ENCODE measurements around the gene DNAJC3.
"Not testable (repeated sequence)": the region's sequence is repeated elsewhere in the genome, so short reads cannot be mapped to it uniquely, and the experiment has no call there.

The DNAJC3 gene

DNA sequence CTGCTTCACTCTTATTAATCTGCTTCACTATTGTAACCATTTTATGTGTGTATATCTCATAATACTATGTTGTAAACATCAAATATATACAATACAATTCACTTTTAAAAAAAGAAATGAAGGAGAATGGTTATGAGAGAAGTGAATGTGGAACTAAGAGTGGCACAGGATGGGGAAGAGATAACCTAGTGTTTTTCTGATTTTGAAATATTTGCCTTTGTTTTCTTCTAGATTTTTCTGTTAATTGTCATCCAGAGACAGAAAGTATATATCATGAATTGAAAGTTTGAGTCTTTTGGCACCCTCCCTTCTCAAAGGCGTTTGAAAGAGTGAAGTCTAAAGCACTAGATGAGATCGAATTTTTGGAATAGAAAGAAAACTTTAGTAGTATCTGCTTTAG lies 2.8 kb downstream of the DNAJC3 start:
- no peak overlapping the region for H3K27ac ChIP-seq
- H2AFZ ChIP-seq, result no peak overlapping the region
- no peaks in the 10 kb centered on the region for H3K27me3 ChIP-seq (ENCODE audit: control insufficient read depth, insufficient read depth, low read length)
- H3K4me3 ChIP-seq (ENCODE audit: low read depth, low read length), result no peak overlapping the region
- TF ChIP-seq, protein P1, sequence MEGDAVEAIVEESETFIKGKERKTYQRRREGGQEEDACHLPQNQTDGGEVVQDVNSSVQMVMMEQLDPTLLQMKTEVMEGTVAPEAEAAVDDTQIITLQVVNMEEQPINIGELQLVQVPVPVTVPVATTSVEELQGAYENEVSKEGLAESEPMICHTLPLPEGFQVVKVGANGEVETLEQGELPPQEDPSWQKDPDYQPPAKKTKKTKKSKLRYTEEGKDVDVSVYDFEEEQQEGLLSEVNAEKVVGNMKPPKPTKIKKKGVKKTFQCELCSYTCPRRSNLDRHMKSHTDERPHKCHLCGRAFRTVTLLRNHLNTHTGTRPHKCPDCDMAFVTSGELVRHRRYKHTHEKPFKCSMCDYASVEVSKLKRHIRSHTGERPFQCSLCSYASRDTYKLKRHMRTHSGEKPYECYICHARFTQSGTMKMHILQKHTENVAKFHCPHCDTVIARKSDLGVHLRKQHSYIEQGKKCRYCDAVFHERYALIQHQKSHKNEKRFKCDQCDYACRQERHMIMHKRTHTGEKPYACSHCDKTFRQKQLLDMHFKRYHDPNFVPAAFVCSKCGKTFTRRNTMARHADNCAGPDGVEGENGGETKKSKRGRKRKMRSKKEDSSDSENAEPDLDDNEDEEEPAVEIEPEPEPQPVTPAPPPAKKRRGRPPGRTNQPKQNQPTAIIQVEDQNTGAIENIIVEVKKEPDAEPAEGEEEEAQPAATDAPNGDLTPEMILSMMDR (IDR thresholded peaks at IDR 0.05), result no peak
- H3K36me3 ChIP-seq (ENCODE audit: control insufficient read depth, insufficient read depth, low read length), result no peaks in the 10 kb centered on the region
- H3K9me3 ChIP-seq (ENCODE audit: control insufficient read depth, low read length), result no peaks in the 10 kb centered on the region
- H3K4me1 ChIP-seq, result no peaks in the 10 kb centered on the region
- no peak overlapping the region for H3K4me2 ChIP-seq (ENCODE audit: low read length)
- H3K9ac ChIP-seq, result no peak overlapping the region
- peaks cover 30% of the 10 kb centered on the region for H3K79me2 ChIP-seq

DNA sequence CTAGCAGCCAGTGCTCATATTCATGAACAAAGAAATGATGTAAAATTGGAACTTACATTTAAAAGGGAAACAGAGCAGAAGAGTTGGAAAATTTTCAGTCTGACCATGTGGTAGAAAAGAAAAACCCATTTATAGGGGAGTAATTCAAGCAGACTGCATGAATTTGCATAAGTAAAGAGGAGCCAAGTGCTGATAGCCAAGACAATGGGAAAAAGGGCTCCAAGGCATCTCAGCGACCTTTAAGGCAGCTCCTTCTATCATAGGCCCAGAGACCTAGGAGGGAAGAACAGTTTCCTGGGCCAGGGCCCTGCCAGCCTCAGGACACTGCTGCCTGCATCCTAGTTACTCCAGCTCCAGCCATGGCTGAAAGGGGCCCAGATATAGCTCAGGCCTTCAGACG lies 7.5 kb downstream of the DNAJC3 start:
- Histone ChIP-seq H3K4me1 (no peaks in the 10 kb centered on the region), H3K27ac (no peak overlapping the region), H2AFZ (no peak overlapping the region), H3K4me2 (ENCODE audit: low read length) (no peak overlapping the region), H3K27me3 (ENCODE audit: control insufficient read depth, insufficient read depth, low read length) (no peaks in the 10 kb centered on the region), H3K79me2 (peaks cover 43% of the 10 kb centered on the region), H3K4me3 (ENCODE audit: low read depth, low read length) (no peak overlapping the region), H3K9ac (no peak overlapping the region), H3K9me3 (ENCODE audit: control insufficient read depth, low read length) (no peaks in the 10 kb centered on the region), H3K36me3 (ENCODE audit: control insufficient read depth, insufficient read depth, low read length) (no peaks in the 10 kb centered on the region)
- TF ChIP-seq, protein P1 (IDR thresholded peaks at IDR 0.05), result no peak

DNA sequence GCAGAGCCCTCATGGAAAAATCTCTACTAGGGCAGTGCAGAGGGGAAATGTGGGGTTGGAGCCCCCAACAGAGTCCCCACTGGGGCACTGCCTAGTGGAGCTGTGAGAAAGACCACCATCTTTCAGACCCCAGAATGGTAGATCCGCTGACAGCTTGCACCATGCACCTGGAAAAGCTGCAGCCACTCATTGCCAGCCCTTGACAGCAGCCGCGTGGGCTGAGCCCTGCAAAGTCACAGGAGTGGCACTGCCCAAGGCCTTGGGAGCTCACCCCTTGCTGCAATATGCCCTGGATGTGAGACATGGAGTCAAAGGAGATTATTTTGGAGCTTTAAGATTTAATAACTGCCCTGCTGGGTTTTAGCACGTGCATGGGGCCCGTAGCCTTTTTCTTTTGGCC lies 8.0 kb downstream of the DNAJC3 start:
- H3K36me3 ChIP-seq (ENCODE audit: control insufficient read depth, insufficient read depth, low read length), result not testable (repeated sequence)

DNA sequence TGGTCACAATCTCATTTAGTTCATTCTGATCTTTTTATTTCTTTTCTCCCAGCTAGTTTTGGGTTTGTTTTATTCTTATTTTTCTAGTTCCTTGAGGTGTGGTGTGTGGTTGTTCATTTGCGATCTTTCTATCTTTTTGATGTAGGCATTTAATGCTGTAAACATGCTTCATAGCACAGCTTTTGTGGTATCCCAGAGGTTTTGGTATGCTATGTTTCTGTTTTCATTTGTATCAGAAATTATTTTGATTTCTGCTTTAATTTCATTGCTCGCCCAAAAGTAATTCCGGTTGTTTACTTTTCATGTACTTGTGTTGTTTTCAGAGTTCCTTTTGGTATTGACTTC lies 12.6 kb downstream of the DNAJC3 start:
- H3K79me2 ChIP-seq, result peaks cover 24% of the 10 kb centered on the region
- no peaks in the 10 kb centered on the region for H3K27me3 ChIP-seq (ENCODE audit: control insufficient read depth, insufficient read depth, low read length)
- H3K36me3 ChIP-seq (ENCODE audit: control insufficient read depth, insufficient read depth, low read length), result no peaks in the 10 kb centered on the region
- no peaks in the 10 kb centered on the region for H3K4me1 ChIP-seq
- no peak overlapping the region for H3K9ac ChIP-seq
- no peak overlapping the region for H3K27ac ChIP-seq
- H3K4me2 ChIP-seq (ENCODE audit: low read length), result no peak overlapping the region
- H2AFZ ChIP-seq, result no peak overlapping the region
- H3K9me3 ChIP-seq (ENCODE audit: control insufficient read depth, low read length), result no peaks in the 10 kb centered on the region
- TF ChIP-seq, protein P1 (IDR thresholded peaks at IDR 0.05), result no peak
- no peak overlapping the region for H3K4me3 ChIP-seq (ENCODE audit: low read depth, low read length)

More for the DNA sequence above, 8.0 kb downstream of the DNAJC3 start:
- not testable (repeated sequence) for H3K4me2 ChIP-seq (ENCODE audit: low read length); H2AFZ ChIP-seq; H3K27ac ChIP-seq; H3K4me1 ChIP-seq; H3K9ac ChIP-seq; H3K27me3 ChIP-seq (ENCODE audit: control insufficient read depth, insufficient read depth, low read length); H3K9me3 ChIP-seq (ENCODE audit: control insufficient read depth, low read length); H3K4me3 ChIP-seq (ENCODE audit: low read depth, low read length)
- H3K79me2 ChIP-seq, result peaks cover 43% of the 10 kb centered on the region

DNA sequence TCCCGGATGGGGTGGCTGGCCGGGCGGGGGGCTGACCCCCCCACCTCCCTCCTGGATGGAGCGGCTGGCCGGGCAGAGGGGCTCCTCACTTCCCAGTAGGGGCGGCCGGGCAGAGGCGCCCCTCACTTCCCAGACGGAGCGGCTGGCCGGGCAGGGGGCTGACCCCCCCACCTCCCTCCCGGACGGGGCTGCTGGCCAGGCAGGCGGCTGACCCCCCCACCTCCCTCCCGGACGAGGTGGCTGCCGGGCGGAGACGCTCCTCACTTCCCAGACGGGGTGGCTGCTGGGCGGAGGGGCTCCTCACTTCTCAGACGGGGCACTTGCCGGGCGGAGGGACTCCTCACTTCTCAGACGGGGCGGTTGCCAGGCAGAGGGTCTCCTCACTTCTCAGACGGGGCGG lies 14.0 kb downstream of the DNAJC3 start:
- H3K4me2 ChIP-seq (ENCODE audit: low read length); H3K36me3 ChIP-seq (ENCODE audit: control insufficient read depth, insufficient read depth, low read length); H2AFZ ChIP-seq; H3K27me3 ChIP-seq (ENCODE audit: control insufficient read depth, insufficient read depth, low read length); H3K9me3 ChIP-seq (ENCODE audit: control insufficient read depth, low read length); H3K9ac ChIP-seq; H3K4me1 ChIP-seq; H3K4me3 ChIP-seq (ENCODE audit: low read depth, low read length); H3K27ac ChIP-seq: not testable (repeated sequence)
- H3K79me2 ChIP-seq, result peaks cover 17% of the 10 kb centered on the region

DNA sequence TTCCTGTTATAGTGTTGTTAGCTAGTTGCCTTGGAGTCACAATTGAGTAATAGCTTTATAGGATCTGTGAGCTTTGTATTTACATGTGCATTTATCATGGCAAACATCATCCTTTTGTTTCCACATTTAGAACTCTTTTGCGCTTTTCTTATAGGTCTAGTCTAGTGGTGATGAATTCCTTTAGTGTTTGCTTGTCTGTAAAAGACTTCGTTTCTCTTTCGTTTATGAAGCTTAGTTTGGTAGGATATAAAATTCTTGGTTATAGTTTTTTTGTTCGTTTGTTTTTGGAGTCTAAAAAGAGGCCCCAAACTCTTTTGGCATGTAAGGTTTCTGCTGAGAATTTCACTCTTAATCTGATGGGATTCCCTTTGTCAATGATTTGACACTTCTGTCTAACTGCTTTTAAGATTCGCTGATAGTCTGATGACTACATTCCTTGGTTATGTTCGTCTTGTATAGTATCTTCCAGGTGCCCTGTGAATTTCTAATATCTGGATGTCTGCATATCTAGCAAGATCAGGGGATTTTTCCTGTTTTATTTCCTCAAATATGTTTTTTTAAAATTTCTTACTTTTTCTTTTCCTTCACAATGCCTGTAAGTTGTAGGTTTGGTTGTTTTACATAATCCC lies 20.2 kb downstream of the DNAJC3 start:
- H3K4me2 ChIP-seq (ENCODE audit: low read length), result no peak overlapping the region
- no peak overlapping the region for H3K4me3 ChIP-seq (ENCODE audit: low read depth, low read length)
- no peaks in the 10 kb centered on the region for H3K9me3 ChIP-seq (ENCODE audit: control insufficient read depth, low read length)
- H3K9ac ChIP-seq, result no peak overlapping the region
- H3K27me3 ChIP-seq (ENCODE audit: control insufficient read depth, insufficient read depth, low read length), result no peaks in the 10 kb centered on the region
- H3K36me3 ChIP-seq (ENCODE audit: control insufficient read depth, insufficient read depth, low read length), result no peaks in the 10 kb centered on the region
- peaks cover 2% of the 10 kb centered on the region for H3K4me1 ChIP-seq
- H2AFZ ChIP-seq, result no peak overlapping the region
- TF ChIP-seq, protein P1 (IDR thresholded peaks at IDR 0.05), result no peak
- peaks cover 11% of the 10 kb centered on the region for H3K79me2 ChIP-seq
- H3K27ac ChIP-seq, result no peak overlapping the region
